GM12875 (cell line): ENCODE measurements around the gene CNDP1.
"Not testable (repeated sequence)": the region's sequence is repeated elsewhere in the genome, so short reads cannot be mapped to it uniquely, and the experiment has no call there.

ENCODE experiments used
- H3K4me3 ChIP-seq: one replicate; pipeline ENCODE4 v1.5.1; 2011; ENCODE audit warnings: low read depth, low read length, control low read depth
- TF ChIP-seq, protein P1 (sequence below): IDR thresholded peaks from 2 replicates; pipeline ENCODE4 v1.5.1; 2011; ENCODE audit warnings: low read depth, mild to moderate bottlenecking, control low read depth, inconsistent platforms, low read length, moderate library complexity, borderline replicate concordance; ENCODE audit not compliant: insufficient read depth

The CNDP1 gene

DNA sequence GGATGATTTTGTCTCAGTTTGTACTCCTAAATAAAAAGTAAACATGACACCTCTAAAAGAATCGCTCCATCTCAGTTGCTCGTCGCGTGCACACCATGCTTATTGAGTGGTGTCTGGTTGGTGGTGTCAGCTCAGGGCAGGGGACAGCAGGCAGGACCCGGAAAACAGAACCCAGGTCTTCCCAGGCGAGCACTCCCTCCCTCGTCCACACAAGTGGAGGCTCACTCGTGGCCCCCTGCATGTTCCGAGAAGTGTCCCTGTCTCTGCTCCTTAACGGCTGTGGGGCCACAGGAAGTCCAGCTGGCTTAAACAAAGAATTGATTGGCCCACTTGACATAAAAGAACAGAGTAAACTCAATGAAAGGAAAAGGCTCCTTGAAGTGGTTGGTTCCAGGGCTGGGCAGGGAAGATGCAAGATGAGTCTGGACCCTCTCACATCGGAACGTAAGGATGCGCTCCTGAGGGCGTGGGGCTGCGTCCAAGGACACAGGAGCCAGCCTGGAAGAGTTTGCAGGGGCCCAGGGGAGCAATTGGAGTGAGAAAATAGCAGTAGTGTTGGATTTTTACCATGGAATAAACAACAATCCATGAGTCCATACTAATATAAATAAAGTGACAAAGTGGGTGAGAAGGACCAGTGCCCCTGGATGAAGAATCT, 13.1 kb upstream of the CNDP1 start:
- TF ChIP-seq, protein P1, sequence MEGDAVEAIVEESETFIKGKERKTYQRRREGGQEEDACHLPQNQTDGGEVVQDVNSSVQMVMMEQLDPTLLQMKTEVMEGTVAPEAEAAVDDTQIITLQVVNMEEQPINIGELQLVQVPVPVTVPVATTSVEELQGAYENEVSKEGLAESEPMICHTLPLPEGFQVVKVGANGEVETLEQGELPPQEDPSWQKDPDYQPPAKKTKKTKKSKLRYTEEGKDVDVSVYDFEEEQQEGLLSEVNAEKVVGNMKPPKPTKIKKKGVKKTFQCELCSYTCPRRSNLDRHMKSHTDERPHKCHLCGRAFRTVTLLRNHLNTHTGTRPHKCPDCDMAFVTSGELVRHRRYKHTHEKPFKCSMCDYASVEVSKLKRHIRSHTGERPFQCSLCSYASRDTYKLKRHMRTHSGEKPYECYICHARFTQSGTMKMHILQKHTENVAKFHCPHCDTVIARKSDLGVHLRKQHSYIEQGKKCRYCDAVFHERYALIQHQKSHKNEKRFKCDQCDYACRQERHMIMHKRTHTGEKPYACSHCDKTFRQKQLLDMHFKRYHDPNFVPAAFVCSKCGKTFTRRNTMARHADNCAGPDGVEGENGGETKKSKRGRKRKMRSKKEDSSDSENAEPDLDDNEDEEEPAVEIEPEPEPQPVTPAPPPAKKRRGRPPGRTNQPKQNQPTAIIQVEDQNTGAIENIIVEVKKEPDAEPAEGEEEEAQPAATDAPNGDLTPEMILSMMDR, result no peak

DNA sequence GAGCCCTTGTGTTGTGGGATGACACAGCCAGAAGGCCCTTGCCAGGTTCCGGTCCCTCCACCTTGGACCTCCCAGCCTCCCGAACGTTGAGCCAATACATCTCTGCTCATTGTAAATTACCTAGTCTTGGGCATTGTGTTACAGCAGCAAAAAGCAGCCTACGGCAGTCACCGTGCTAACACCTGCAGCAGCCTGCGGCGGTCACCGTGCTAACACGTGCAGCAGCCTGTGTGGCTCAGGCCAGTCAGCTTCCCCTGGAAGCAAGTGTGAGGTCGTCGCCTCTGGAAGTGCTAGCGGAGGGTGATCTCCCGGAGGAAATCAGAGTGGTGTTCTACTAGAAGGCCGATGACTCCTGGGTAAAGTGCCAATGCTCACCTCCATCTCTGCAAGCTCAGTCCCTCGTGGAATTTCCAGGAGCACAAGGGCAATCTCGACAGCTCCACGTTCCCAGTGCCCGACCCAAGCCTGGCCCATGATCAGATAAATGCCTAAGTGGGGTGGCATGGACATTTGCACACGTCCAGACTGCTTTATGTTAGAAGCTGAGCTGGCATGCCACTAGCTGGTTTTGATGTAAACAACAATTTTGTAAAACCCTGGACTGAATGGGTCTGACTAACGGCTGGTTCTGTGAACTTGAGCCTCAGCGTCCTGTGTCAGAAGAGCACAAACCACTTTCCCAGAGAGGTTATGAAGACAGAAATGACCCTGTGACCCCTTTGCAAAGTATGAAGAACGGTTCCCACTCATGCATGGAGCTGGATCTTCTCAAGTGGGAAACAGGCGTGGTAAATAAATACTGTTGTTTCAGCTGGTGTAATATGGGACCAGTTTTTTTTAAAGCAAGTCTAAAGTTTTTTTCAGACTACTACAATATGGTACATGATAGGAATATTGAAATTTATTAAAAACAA, 11.4 kb upstream of the CNDP1 start:
- no peak overlapping the region for H3K4me3 ChIP-seq
- TF ChIP-seq, protein P1, result no peak

More for the DNA sequence above, 13.1 kb upstream of the CNDP1 start:
- H3K4me3 ChIP-seq, result no peak overlapping the region

DNA sequence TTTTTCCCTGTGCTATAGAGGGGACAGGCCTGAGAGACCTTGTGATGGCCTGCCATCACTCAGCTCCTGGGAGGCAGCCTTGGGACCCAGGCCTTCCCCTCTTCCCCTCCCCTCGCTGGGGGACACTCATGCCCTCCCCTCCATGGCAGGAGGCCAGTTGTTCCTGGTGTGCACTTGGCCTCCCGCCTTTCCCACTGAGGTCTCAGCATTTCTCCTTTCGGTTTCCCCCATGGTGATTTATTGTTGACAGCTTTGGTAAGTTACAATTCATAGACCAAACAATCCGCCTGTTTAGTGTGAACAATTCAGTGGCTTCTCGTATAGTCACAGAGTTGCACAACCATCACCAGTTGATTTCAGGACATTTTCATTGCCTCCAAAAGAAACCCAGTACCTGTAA, 10.2 kb upstream of the CNDP1 start:
- H3K4me3 ChIP-seq, result no peak overlapping the region
- TF ChIP-seq, protein P1, result no peak

DNA sequence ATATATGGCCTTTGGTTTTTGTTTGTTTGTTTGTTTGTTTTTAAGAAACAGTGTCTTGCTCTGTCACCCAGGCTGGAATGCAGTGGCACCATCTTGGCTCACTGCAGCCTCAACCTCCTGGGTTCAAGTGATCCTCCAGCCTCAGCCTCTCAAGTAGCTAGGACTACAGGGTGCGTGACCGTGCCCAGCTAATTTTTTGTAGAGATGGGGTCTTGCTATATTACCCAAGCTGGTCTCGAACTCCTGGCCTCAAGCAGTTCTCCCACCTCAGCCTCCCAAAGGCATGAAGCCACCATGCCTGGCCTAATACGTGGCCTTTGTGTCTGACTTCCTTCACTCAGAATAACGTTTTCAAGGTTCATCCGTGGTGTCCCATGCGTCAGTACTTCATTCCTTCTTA, 9.4 kb upstream of the CNDP1 start:
- H3K4me3 ChIP-seq, result not testable (repeated sequence)

DNA sequence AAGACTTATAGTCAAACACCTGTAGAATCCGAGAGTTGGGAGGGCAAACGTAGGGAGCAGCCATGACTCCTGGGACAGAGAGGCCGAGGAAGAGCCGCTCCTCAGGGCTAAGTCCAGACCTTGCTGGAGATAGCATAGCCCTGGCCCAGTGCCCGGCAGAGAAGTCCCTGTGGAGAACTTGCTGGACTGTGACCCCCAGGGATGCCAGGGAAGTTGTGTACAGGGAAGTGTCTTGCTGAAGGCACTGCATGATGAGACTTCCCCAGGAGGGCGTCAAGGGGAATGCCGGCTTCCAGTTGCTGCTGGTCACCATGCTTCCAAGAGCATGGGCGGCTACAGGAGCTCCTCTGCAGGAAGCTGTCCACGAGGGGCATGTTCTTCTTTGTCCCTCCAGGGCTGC, 8.6 kb upstream of the CNDP1 start:
- TF ChIP-seq, protein P1, result no peak
- H3K4me3 ChIP-seq, result no peak overlapping the region

DNA sequence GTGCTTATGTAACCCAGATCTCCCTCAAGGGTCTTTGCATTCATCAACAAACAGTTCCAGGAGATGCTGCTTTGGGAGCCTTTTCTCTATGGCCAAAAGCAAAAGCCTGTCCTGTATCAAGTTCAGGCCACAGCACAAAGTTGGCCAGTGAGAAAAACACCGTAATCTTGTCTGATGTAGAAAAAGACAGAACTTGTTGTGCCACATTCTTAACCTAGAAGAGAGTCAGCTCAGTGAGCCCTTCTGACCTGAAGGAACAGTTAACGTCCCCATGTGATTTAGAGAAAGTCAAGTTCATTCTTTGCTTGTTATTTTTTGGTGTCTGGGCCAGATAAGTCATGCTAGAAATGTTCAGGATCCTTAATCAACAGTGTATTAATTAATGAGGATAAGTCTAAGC, 7.8 kb upstream of the CNDP1 start:
- no peak overlapping the region for H3K4me3 ChIP-seq
- TF ChIP-seq, protein P1, result no peak

DNA sequence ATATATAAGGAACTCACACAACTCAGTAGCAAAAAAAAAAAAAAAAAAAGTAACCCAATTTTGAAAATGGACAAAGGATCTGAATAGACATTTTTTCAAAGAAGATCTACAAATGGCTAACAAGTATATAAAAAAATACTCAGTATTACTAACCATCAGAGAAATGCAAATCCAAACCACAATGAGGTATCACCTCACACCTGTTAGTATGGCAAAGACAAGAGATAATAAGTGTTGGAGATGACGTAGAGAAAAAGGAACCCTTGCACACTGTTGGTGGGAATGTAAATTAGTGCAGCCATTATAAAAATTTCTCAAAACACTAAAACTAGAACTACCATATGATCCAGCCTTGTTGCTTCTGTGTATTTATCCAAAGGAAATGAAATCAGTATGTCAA, 5.8 kb upstream of the CNDP1 start:
- TF ChIP-seq, protein P1, result no peak
- H3K4me3 ChIP-seq, result no peak overlapping the region
